Nephron progenitor cell (in vitro differentiated cells): Measurements from ENCODE around the gene MUC7.
"Not testable (repeated sequence)": the region's sequence is repeated elsewhere in the genome, so short reads cannot be mapped to it uniquely, and the experiment has no call there.

Experiments used
- DNase-seq: peaks from one replicate; pipeline ENCODE4 v3.0.0; 2021
- H3K27ac Mint-ChIP-seq: 2 replicates; pipeline ENCODE4 v1.8.0; 2021; ENCODE audit warnings: mild to moderate bottlenecking, moderate library complexity, mixed read lengths
- H3K27me3 Mint-ChIP-seq: 2 replicates; pipeline ENCODE4 v1.8.0; 2021; ENCODE audit warnings: mild to moderate bottlenecking, low read depth, mixed read lengths; ENCODE audit not compliant: poor library complexity
- H3K36me3 Mint-ChIP-seq: 2 replicates; pipeline ENCODE4 v1.8.0; 2021; ENCODE audit warnings: low read depth, mixed read lengths
- H3K4me1 Mint-ChIP-seq: 2 replicates; pipeline ENCODE4 v1.8.0; 2021; ENCODE audit warnings: mixed read lengths
- H3K4me3 Mint-ChIP-seq: 2 replicates; pipeline ENCODE4 v1.8.0; 2021; ENCODE audit warnings: mild to moderate bottlenecking, moderate library complexity, mixed read lengths
- H3K9me3 Mint-ChIP-seq: 2 replicates; pipeline ENCODE4 v1.8.0; 2021; ENCODE audit warnings: mild to moderate bottlenecking, moderate library complexity, mixed read lengths
- TF ChIP-seq, protein P1 (sequence below): fragments of 200-600 bp; sonication (generic); IDR thresholded peaks from 2 replicates; pipeline ENCODE4 v1.5.0; 2021; ENCODE audit warnings: antibody characterized with exemption

Gene MUC7

DNA sequence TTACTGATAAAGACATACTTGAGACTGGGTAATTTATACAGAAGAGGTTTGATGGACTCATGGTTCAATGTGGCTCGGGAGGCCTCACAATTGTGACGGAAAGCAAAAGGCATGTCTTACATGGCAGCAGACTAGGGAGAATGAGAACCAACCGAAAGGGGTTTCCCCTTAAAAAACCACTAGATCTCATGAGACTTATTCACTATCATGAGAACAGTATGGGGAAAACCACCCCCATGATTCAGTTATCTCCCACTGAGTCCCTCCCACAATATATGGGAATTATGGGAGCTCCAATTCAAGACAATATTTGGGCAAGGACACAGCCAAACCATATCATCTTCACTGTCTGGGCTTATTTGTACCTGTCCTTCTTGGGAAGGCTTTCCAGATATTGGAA lies 22.8 kb upstream of the MUC7 start:
- H3K27me3 Mint-ChIP-seq = peaks cover 7% of the 10 kb centered on the region
- TF ChIP-seq, protein P1, sequence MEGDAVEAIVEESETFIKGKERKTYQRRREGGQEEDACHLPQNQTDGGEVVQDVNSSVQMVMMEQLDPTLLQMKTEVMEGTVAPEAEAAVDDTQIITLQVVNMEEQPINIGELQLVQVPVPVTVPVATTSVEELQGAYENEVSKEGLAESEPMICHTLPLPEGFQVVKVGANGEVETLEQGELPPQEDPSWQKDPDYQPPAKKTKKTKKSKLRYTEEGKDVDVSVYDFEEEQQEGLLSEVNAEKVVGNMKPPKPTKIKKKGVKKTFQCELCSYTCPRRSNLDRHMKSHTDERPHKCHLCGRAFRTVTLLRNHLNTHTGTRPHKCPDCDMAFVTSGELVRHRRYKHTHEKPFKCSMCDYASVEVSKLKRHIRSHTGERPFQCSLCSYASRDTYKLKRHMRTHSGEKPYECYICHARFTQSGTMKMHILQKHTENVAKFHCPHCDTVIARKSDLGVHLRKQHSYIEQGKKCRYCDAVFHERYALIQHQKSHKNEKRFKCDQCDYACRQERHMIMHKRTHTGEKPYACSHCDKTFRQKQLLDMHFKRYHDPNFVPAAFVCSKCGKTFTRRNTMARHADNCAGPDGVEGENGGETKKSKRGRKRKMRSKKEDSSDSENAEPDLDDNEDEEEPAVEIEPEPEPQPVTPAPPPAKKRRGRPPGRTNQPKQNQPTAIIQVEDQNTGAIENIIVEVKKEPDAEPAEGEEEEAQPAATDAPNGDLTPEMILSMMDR = no peak
- DNase-seq = no peak
- H3K36me3 Mint-ChIP-seq = no peaks in the 10 kb centered on the region
- no peak overlapping the region for H3K27ac Mint-ChIP-seq
- no peaks in the 10 kb centered on the region for H3K4me1 Mint-ChIP-seq
- H3K4me3 Mint-ChIP-seq = no peak overlapping the region
- H3K9me3 Mint-ChIP-seq = no peaks in the 10 kb centered on the region

DNA sequence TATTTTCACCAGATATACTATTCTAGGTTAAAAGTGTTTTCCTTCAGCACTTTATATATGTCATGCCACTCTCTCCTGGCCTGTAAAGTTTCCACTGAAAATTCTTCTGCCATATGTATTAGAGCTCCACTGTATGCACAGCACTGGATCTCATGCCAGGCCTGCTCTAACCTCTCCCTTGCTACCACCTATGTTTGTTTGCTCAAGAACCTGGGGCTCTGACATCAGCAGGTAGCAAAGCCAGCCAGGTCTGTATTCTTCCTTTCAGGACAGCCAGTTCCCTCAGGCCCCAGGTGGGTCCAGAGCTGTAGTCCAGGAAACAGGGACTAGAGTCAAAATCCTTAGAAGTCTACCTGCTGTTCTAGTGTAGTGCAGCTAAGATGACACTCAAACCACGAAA lies 19.1 kb upstream of the MUC7 start:
- DNase-seq = no peak
- TF ChIP-seq, protein P1 = no peak
- Mint-ChIP-seq H3K4me3 (no peak overlapping the region), H3K9me3 (no peaks in the 10 kb centered on the region), H3K36me3 (no peaks in the 10 kb centered on the region), H3K27me3 (peaks cover 4% of the 10 kb centered on the region), H3K27ac (no peak overlapping the region), H3K4me1 (peaks cover 7% of the 10 kb centered on the region)

DNA sequence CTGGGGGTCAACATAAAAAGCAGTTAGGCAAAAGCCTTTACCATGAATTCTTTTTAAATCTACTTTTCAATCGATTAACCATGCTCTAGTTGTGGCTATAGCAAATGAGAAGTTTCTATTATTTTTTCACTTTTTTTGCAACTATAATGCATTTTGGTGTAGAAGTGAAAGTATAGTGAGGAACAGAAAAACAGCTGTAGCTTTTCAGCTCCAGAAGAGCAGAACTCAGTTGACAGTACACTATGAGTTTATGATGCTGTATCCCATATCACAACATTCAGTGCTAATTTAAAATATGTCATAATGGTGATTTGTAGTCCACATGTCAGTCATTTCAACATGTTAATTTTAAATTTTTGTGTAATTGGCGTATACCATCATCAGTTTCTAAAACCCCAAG lies 8.7 kb upstream of the MUC7 start:
- H3K36me3 Mint-ChIP-seq = no peaks in the 10 kb centered on the region
- peaks cover 3% of the 10 kb centered on the region for H3K9me3 Mint-ChIP-seq
- H3K4me1 Mint-ChIP-seq = no peaks in the 10 kb centered on the region
- TF ChIP-seq, protein P1 = no peak
- no peak overlapping the region for H3K27ac Mint-ChIP-seq
- no peak for DNase-seq
- no peak overlapping the region for H3K4me3 Mint-ChIP-seq
- no peaks in the 10 kb centered on the region for H3K27me3 Mint-ChIP-seq

DNA sequence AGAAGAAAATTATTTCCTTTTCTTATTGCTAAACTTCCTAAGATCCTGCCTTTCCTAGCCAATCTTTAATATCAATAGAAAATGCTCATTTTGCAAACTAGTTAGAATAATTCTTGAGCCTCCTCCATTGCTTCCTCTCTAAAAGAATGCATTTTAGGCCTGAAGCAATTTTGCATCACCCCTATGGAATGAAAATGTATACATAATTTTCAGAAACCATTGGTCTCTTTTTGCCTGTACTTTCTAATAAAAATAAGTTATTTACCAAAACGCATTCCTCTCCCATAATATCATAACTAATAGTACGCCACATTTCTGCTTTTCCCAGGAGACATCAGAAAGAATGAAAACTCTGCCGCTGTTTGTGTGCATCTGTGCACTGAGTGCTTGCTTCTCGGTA lies 1.7 kb downstream of the MUC7 start:
- TF ChIP-seq, protein P1 = no peak
- Mint-ChIP-seq H3K27ac (no peak overlapping the region), H3K4me3 (no peak overlapping the region), H3K4me1 (no peaks in the 10 kb centered on the region), H3K9me3 (peaks cover 4% of the 10 kb centered on the region), H3K36me3 (no peaks in the 10 kb centered on the region), H3K27me3 (peaks cover 5% of the 10 kb centered on the region)
- DNase-seq = no peak

DNA sequence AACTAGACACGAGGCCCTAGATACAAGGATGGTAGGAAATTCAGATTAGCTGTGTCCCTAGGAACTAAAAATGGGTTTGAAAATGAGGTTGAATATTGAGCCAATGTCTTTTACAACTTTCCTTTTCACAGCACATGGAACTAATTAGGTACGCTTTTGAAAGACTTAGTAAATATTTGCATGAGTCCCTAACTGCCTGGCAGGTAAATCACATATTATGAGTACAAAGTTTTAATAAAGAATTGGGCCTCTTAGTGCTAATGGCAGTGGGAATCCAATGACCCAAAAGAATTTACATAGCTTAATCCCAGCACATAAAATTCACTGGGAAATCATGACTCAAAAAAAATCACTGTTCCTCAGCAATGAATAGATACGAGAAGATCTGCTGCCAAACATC lies 16.8 kb downstream of the MUC7 start:
- Mint-ChIP-seq H3K27ac (no peak overlapping the region), H3K36me3 (no peaks in the 10 kb centered on the region), H3K27me3 (peaks cover 8% of the 10 kb centered on the region), H3K9me3 (no peaks in the 10 kb centered on the region), H3K4me1 (peaks cover 8% of the 10 kb centered on the region), H3K4me3 (no peak overlapping the region)
- DNase-seq = no peak
- TF ChIP-seq, protein P1 = no peak

DNA sequence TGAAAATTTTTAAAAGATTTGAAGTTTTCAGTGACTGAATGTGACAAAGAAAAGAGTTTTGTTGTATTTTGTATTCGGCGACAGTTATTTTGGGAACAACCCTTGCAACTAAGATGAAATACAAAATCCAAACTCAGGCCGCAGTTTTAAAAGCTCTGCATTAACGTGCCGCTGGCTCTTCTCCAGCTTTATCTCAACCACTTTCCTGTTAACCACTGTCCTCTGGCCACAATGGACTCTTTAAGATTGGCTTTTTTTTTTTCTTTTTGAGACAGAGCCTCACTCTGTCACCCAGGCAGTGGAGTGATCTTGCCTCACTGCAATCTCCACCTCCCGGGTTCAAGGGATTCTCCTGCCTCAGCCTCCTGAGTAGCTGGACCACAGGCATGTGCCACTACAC lies 24.2 kb downstream of the MUC7 start:
- no peaks in the 10 kb centered on the region for H3K36me3 Mint-ChIP-seq
- H3K27me3 Mint-ChIP-seq = peaks cover 21% of the 10 kb centered on the region
- TF ChIP-seq, protein P1 = no peak
- H3K4me3 Mint-ChIP-seq = no peak overlapping the region
- no peak for DNase-seq
- H3K4me1 Mint-ChIP-seq = peaks cover 4% of the 10 kb centered on the region
- H3K27ac Mint-ChIP-seq = no peak overlapping the region
- no peaks in the 10 kb centered on the region for H3K9me3 Mint-ChIP-seq

DNA sequence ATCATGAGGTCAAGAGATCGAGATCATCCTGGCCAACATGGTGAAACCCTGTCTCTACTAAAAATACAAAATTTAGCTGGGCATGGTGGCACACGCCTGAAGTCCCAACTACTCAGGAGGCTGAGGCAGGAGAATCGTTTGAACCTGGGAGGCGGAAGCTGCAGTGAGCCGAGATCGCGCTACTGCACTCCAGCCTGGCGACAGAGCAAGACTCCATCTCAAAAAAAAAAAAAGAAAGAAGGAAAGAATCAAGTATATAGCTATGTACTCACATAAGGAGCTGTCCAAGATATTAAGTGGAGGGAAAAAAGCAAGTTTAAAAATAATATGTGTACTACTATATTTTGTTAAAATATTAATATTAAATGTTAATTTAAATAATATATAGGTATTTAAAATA lies 29.8 kb downstream of the MUC7 start:
- H3K4me1 Mint-ChIP-seq, H3K4me3 Mint-ChIP-seq, H3K27me3 Mint-ChIP-seq, H3K9me3 Mint-ChIP-seq, DNase-seq, H3K36me3 Mint-ChIP-seq, H3K27ac Mint-ChIP-seq: not testable (repeated sequence)
